GM19240 (cell line): ENCODE results near the gene SLC36A3.
A peak's percentile ranks its signal among the peaks of the same experiment; 100 is the strongest.
"Not testable (repeated sequence)": the region's sequence is repeated elsewhere in the genome, so short reads cannot be mapped to it uniquely, and the experiment has no call there.

Experiments used
- DNase-seq: peaks from one replicate; pipeline ENCODE4 v3.0.0; 2011; ENCODE audit warnings: low spot score; ENCODE audit not compliant: insufficient read length

SLC36A3 gene

GRCh38 chr5:151309266-151309665 is 5.7 kb upstream of the SLC36A3 start:
- DNase-seq, result not testable (repeated sequence)

- peak; percentile 51 for DNase-seq
Measured at GRCh38 chr5:151298063-151298855, 5.3 kb downstream of the SLC36A3 start.

GRCh38 chr5:151296974-151297373 is 6.6 kb downstream of the SLC36A3 start:
- DNase-seq, result no peak

GRCh38 chr5:151296478-151296830 is 7.1 kb downstream of the SLC36A3 start:
- no peak for DNase-seq

GRCh38 chr5:151295791-151296477 is 7.6 kb downstream of the SLC36A3 start:
- no peak for DNase-seq

- DNase-seq, result no peak
Measured at GRCh38 chr5:151295138-151295537, 8.4 kb downstream of the SLC36A3 start.

- no peak for DNase-seq
Measured at GRCh38 chr5:151293624-151294023, 9.9 kb downstream of the SLC36A3 start.

GRCh38 chr5:151288180-151288579 is 15.4 kb downstream of the SLC36A3 start:
- DNase-seq, result no peak

GRCh38 chr5:151286246-151286645 is 17.3 kb downstream of the SLC36A3 start:
- DNase-seq, result no peak

- DNase-seq, result no peak
Measured at GRCh38 chr5:151285683-151286082, 17.9 kb downstream of the SLC36A3 start.

GRCh38 chr5:151284392-151284967 is 19.1 kb downstream of the SLC36A3 start:
- DNase-seq, result no peak

- no peak for DNase-seq
Measured at GRCh38 chr5:151283120-151283825, 20.3 kb downstream of the SLC36A3 start.

GRCh38 chr5:151281001-151281639 is 22.4 kb downstream of the SLC36A3 start:
- DNase-seq, result no peak

- no peak for DNase-seq
Measured at GRCh38 chr5:151280443-151280842, 23.1 kb downstream of the SLC36A3 start.

- no peak for DNase-seq
Measured at GRCh38 chr5:151278845-151279244, 24.7 kb downstream of the SLC36A3 start.

- DNase-seq, result no peak
Measured at GRCh38 chr5:151275803-151276202, 27.8 kb downstream of the SLC36A3 start.

GRCh38 chr5:151274666-151275065 is 28.9 kb downstream of the SLC36A3 start:
- DNase-seq, result no peak

- DNase-seq, result no peak
Measured at GRCh38 chr5:151271336-151271735, 32.2 kb downstream of the SLC36A3 start.

- peak; percentile 29 for DNase-seq
Measured at GRCh38 chr5:151270599-151270998, 33.0 kb downstream of the SLC36A3 start.

GRCh38 chr5:151267491-151268260 is 35.9 kb downstream of the SLC36A3 start:
- DNase-seq, result no peak

- no peak for DNase-seq
Measured at GRCh38 chr5:151264113-151264512, 39.5 kb downstream of the SLC36A3 start.
